Central memory CD8-positive, alpha-beta T cell (primary cell): ENCODE data around the gene KRT80.

ENCODE experiments used
- ATAC-seq: fragments of 150-1000 bp; cut with Tn5 transposase; replicated peaks from 2 replicates; pipeline ENCODE4 v1.10.0; 2022; ENCODE audit warnings: mild to moderate bottlenecking, moderate FRiP score, moderate number of reproducible peaks; ENCODE audit not compliant: poor library complexity, severe bottlenecking; ENCODE audit errors: extremely low read depth
- DNase-seq, 2 donors: peaks; one replicate each; pipeline ENCODE4 v3.0.0; 2021; ENCODE audit warnings: low spot score in 2 of 2
- H3K27ac Mint-ChIP-seq: one replicate; pipeline ENCODE4 v1.8.0; 2022; ENCODE audit warnings: low read depth, mild to moderate bottlenecking, moderate library complexity, mixed read lengths
- H3K27me3 Mint-ChIP-seq: one replicate; pipeline ENCODE4 v1.8.0; 2022; ENCODE audit warnings: mixed read lengths
- H3K36me3 Mint-ChIP-seq: one replicate; pipeline ENCODE4 v1.8.0; 2022; ENCODE audit warnings: mild to moderate bottlenecking, moderate library complexity, mixed read lengths; ENCODE audit not compliant: insufficient read depth
- H3K4me1 Mint-ChIP-seq: one replicate; pipeline ENCODE4 v1.8.0; 2022; ENCODE audit warnings: mixed read lengths
- H3K4me3 Mint-ChIP-seq: one replicate; pipeline ENCODE4 v1.8.0; 2022; ENCODE audit warnings: mild to moderate bottlenecking, moderate library complexity, mixed read lengths
- H3K9me3 Mint-ChIP-seq: one replicate; pipeline ENCODE4 v1.8.0; 2022; ENCODE audit warnings: mixed read lengths

Gene KRT80

DNA sequence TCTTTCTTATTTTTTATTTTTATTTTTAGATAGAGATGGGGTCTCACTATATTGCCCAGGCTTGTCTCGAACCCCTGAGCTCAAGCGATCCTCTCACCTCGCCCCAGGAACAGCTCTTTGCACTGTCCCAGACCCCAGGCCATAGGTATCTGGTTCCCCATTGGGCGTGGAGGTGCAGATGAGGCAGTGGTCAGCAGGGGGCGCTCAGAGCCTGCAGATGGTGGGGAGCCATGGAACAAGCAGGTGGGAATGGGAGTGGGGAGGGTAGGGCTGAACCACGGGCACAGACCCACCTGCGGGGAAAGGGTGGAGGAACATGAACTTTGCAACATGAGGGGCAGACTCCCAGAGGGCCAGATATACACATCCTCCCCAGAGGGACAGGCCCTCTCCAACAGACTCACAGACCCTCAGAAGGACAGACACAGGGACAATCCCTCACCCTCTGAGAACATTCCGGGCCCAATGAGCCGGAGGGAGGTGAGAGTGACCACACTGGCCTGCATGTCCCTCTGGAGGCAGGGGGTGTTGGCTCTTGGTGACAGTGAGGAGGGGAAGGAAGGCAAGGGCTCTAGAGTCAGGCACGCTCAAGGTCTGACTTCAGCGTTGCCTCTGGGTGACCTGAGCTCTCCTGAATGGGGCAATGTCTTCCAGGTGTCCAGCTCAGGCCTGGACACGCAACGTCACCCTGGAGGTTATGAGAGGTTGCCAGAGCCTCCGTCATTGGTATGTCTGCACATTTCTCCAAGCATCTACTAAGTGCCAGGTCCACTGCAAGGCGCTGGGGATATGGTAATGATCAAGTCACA lies 34.9 kb downstream of the KRT80 start:
- no peak overlapping the region for H3K4me3 Mint-ChIP-seq
- H3K27ac Mint-ChIP-seq, result no peak overlapping the region
- H3K9me3 Mint-ChIP-seq, result no peaks in the 10 kb centered on the region
- no peak for ATAC-seq
- DNase-seq, result peak; percentile 55 to 59
- H3K36me3 Mint-ChIP-seq, result no peaks in the 10 kb centered on the region
- peaks cover 12% of the 10 kb centered on the region for H3K4me1 Mint-ChIP-seq
- peaks cover 1% of the 10 kb centered on the region for H3K27me3 Mint-ChIP-seq

DNA sequence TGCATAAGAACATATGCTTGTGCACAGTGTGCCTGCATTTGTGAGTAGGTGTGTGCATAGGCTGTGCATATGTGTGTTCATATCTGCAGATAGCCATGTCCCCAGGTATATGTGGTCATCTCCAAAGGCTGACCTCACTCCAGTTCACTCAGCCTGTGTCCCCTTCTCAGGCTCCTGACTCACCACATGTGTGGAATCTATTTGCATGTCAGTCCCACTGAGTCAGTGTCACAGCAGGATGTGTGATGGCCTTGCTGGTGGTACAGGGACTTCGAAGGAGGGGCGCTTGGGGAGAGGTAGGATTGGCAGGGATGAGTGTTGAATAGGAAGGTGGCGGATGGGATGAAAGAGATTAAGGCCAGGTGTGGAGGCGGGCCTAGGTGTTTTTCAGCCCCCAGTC lies 35.5 kb downstream of the KRT80 start:
- DNase-seq (no peak), ATAC-seq (no peak)
- no peaks in the 10 kb centered on the region for H3K9me3 Mint-ChIP-seq
- no peak overlapping the region for H3K27ac Mint-ChIP-seq
- no peaks in the 10 kb centered on the region for H3K36me3 Mint-ChIP-seq
- peaks cover 11% of the 10 kb centered on the region for H3K4me1 Mint-ChIP-seq
- no peak overlapping the region for H3K4me3 Mint-ChIP-seq
- H3K27me3 Mint-ChIP-seq, result peaks cover 8% of the 10 kb centered on the region

DNA sequence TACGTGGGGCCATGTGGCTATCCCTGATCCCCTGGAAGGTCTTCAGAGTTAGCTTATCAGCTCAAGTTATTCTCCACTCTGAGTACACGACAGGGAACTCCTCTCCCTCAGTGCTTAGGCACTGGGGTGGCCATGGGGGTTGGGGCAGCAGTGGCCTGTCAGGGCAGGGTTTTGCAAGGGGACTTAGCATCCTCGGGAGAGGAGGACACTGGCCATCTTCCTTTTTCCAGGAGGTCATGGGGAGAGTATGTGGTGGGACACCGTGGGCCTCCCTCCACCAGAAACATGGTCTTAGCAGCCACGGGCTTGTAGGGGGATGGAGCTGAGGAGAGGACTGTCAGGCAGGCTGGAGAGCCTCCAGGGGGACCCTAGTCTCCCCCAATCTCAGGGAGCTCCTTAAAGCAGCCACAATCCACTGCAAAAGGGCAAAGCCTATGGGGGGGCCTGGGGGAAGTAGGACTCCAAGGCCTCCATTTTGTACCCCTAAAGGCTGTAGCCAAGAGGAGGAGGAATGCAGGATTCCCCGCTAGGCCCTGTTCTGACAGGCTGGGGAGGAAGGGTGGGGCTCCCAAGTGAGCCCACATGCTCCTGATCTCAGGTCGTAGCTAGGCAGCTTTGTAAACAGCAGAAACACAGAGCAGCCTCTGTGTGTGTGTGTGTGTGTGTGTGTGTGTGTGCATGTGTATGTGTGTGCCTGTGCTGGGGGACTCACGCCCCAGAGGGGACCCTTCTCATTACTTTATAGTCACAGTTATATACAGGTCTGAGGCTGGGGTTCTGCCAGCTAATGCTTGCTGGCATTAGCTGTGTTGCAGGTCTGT lies 36.6 kb downstream of the KRT80 start:
- DNase-seq, result peak in 1 of 2 donors; percentile 37
- Mint-ChIP-seq H3K4me1 (peaks cover 14% of the 10 kb centered on the region), H3K4me3 (no peak overlapping the region), H3K9me3 (no peaks in the 10 kb centered on the region), H3K36me3 (no peaks in the 10 kb centered on the region), H3K27me3 (peaks cover 18% of the 10 kb centered on the region), H3K27ac (peak overlapping the region; percentile 61)
- peak; percentile 65 for ATAC-seq

DNA sequence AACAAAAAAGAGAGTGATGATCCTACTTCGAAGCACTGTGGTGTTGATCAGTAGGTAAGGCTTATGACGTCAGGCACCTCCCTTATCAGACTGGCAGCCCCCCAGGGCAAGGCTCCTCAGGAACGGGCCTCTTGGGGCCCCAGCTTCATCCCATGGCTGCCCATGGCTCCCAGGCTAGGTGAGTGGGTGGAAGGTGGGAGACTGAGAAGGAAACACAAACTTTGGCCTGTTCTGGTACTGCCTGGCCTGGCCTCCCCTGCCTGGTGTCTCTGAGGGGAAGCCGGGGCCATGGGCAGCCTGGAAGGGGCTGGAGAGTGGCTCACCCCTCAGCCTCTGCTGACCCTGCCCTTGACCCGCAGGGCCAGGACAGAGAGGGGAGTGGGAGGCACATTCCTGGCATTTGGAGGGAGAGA lies 38.9 kb downstream of the KRT80 start:
- Mint-ChIP-seq H3K4me3 (no peak overlapping the region), H3K4me1 (peaks cover 14% of the 10 kb centered on the region), H3K27ac (peak overlapping the region; percentile 41), H3K27me3 (peaks cover 18% of the 10 kb centered on the region), H3K36me3 (no peaks in the 10 kb centered on the region), H3K9me3 (no peaks in the 10 kb centered on the region)
- no peak for ATAC-seq
- no peak for DNase-seq

DNA sequence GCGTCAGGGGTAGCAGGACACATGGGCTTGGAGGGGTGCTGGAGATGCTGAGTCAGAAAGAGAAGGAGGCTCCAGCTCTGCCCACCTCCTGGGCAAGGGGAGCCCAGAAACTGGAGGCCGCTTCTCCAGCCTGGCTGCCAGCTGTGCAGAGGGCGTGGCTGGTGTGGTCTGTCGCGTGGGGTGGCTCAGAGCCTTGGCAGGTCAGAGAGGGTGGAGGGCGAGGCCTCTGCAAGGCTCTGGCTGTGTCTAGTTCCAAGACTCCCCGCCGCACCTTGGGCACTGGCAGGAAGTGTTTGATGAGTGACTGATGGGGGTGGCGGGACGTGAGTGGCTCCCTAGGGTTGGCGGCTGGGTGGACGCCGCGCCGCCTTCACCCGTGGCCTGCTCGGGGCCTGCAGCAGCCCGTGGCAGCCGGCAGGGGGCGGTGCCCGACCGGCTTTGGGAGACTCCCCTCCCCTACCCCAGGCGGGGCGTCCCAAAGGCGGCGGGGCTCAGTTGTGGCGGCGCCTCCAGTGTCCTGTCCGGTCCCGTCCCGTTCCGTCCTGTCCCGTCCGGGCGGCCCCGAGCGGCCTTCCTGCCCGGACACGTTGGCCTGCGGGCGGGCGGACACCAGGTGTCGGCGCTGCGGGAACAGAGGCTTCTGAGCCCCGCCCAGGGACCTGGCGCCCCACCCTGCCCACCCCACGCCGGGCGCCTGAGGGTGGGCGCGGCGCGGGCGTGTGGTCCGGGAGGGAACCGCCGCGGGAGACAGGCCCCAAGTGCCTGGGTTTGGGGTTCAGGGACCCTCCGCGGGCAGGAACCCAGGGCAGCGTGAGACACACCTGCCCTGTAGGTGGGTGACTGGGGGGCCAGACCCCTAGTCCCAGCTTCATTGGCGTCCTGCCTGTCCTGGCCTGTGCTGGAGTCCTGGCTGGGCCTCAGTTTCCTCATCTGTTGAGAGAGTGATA lies 39.7 kb downstream of the KRT80 start:
- Mint-ChIP-seq H3K9me3 (no peaks in the 10 kb centered on the region), H3K4me3 (peak overlapping the region; percentile 68), H3K27ac (peak overlapping the region; percentile 42), H3K4me1 (peaks cover 14% of the 10 kb centered on the region), H3K36me3 (no peaks in the 10 kb centered on the region), H3K27me3 (peaks cover 18% of the 10 kb centered on the region)
- ATAC-seq (peak; percentile 83), DNase-seq (peak; percentile 49 to 60)

DNA sequence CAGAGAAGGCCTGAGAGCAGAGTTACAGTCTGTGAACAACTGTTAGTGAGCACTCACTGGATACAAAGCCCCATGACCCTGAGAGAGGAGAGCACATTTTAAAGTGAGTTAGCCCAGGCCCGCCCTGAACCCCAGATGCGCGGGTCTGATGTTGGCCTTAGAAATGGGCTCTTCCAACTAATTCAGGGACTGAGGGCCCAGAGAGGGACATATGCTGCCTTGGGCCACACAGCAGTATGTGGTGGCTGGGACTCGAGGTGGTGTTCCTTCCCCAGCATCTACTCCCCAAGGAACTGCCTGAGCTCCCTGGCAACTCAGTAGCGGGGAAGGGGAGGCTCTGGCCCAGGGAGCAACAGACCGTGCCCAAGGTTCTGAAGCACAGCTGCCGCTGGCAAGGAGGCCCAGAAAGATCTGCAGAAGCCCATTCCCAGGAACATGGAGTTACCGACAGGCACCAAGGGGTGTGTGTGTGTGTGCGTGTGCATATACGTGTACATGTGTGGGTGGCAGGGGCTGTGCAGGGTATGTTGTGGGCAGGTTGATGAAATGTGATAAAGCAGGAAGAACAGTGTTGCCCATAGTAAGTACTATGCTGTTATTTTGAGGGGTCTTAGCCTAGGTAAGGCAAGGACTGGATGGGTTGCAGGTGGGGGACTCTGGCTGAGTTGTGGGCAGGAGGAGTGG lies 40.5 kb downstream of the KRT80 start:
- no peaks in the 10 kb centered on the region for H3K36me3 Mint-ChIP-seq
- H3K9me3 Mint-ChIP-seq, result no peaks in the 10 kb centered on the region
- H3K27me3 Mint-ChIP-seq, result peaks cover 18% of the 10 kb centered on the region
- peaks cover 14% of the 10 kb centered on the region for H3K4me1 Mint-ChIP-seq
- ATAC-seq (no peak), DNase-seq (no peak)
- H3K27ac Mint-ChIP-seq, result peak overlapping the region; percentile 42
- H3K4me3 Mint-ChIP-seq, result peak overlapping the region; percentile 68

DNA sequence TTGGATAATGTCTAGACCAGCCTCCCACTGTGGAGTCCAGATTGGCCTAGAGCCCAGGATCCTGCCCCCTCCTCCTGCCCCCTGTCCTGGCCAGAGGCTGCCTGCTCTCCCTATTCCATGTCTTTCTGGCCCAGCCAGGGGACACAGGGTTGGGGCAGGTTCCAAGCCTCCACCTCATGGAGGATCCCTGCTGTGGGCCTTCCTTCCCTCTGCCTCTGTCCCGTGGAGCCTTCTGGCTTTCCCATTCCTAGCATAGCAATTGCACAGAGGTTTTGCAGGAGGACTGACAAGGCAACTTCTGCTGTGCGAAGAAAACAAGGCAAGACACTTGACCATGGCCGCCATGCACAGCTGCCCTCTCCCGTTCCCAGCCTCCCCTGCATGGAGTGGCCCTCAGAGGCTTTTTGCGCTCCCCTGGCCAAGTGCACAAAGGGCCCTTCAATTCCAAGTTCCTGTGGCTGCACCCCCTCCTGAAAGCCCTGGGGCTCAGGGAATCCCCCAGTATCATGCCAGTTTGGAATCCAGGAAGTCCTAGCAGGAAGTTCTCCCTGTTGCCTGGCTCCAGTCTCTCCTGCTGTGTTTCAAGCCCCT lies 42.1 kb downstream of the KRT80 start:
- Mint-ChIP-seq H3K4me1 (peaks cover 9% of the 10 kb centered on the region), H3K36me3 (no peaks in the 10 kb centered on the region), H3K27me3 (peaks cover 18% of the 10 kb centered on the region), H3K4me3 (no peak overlapping the region), H3K27ac (peak overlapping the region; percentile 20), H3K9me3 (no peaks in the 10 kb centered on the region)
- ATAC-seq, result no peak
- no peak for DNase-seq

DNA sequence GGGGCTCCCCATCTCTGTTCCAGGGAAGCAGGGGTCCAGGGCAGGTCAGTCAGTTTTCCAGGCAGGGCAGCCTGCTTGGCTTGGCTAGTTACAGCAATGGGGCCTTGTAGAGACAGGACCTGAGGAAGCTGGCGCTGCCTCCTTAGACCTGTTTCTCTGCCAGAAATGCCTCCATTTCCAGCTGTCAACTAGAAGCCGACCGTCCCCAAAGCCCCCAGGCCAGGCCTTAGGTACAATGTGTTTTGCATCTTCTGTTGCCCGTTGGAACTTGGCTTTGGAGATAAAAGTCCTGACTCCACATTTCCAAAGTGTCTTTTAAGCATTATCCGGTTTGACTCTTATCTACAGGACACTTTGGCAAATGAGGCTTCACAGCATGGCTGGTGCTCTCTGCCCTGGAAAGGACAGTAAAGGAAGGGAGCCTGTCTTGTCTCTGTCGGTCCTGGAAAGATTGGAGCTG lies 42.6 kb downstream of the KRT80 start:
- no peak overlapping the region for H3K4me3 Mint-ChIP-seq
- peaks cover 9% of the 10 kb centered on the region for H3K4me1 Mint-ChIP-seq
- H3K27me3 Mint-ChIP-seq, result peaks cover 18% of the 10 kb centered on the region
- no peaks in the 10 kb centered on the region for H3K9me3 Mint-ChIP-seq
- no peak for DNase-seq
- no peaks in the 10 kb centered on the region for H3K36me3 Mint-ChIP-seq
- no peak overlapping the region for H3K27ac Mint-ChIP-seq
- ATAC-seq, result no peak

DNA sequence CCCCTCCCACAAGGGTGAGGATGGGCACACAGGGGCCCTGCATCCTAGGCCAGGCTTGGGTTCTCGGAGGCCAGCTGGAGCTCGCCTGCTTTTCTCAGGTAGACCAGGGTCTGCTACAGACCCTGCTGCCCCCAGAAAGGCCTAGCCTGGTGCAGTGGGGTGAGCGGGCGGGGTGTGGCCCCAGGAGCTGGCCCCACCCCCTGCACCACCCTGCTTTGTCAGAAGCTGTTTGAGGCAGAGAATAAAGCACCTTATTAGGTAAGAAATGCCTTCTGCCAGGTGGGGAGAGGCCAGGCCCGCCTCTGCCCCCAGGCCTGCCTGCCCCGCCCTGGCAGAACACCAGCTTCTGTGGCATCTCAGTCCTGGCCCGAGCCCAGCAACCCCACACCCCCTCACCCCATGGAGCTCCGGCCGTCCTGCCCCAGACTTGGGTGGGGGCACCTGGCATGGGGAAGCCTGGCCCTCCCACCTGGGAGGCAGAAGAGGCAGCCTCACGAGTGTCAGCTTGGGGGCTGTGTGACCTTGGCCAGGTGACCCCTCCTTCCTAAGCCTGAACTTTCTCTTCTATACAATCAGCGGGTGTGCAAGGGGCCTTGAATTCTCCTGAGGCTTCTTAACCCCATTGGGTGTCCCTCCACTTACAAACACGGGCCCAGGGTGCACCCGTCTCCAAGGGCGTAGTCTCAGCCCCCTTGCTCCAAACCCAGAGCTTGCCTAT lies 43.2 kb downstream of the KRT80 start:
- Mint-ChIP-seq H3K4me3 (no peak overlapping the region), H3K27ac (no peak overlapping the region), H3K9me3 (no peaks in the 10 kb centered on the region), H3K27me3 (peaks cover 18% of the 10 kb centered on the region), H3K36me3 (no peaks in the 10 kb centered on the region), H3K4me1 (peaks cover 9% of the 10 kb centered on the region)
- DNase-seq (no peak), ATAC-seq (no peak)

DNA sequence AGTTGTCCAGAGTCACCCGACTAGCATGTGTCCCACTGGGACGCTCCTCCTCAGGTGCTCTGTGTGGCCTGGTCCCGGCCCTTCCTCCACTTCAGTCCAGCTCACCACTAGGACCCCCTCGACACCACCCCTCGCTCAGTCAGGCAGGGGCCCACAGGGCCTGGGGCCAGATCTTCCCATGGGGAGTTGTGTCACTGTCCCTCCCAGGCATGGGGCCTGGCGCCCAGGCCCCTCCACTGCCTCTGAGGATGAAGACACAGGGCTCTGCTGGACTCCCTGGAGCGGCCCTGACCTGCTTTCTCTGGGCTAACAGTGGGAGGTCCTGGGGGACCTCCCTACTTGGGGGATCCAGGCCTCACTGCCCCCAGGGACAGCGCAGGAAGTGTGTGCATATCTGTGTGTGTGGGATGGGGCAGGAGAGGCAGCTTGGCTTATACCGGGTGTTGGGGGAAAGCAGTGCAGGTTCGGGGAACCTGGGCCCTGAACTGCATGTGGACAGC lies 43.8 kb downstream of the KRT80 start:
- Mint-ChIP-seq H3K4me1 (peaks cover 9% of the 10 kb centered on the region), H3K27me3 (peaks cover 18% of the 10 kb centered on the region), H3K9me3 (no peaks in the 10 kb centered on the region), H3K4me3 (no peak overlapping the region), H3K27ac (no peak overlapping the region), H3K36me3 (no peaks in the 10 kb centered on the region)
- no peak for DNase-seq
- no peak for ATAC-seq

DNA sequence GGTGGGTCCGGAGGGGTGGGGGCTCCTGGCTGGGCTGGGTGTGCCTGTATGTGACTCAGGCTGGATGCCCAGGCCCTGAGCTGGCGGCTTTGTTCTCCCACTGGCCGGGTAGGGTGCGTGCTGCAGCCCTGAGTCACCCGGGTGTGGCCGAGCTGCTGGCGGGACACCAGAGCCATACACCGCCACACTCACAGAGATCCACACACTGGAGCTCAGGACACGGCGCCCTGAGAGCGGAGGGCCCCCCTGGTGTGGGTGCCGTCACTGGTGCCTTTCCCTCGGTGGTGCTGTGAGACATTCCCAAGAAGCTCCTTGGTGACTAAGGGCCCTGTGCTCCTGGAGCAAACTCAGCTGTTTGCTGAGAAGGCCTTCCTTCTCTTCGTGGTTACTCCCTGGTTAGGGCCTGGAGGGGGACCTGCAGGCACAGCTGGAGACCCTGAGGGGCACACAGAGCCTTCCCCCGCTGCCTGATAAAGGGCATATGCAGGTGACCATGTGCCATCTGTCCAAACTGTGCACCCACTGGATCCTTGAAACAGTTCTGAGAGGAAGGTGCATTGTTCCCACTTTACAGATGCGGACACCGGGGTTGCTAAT lies 44.3 kb downstream of the KRT80 start:
- Mint-ChIP-seq H3K4me1 (peaks cover 9% of the 10 kb centered on the region), H3K4me3 (no peak overlapping the region), H3K36me3 (no peaks in the 10 kb centered on the region), H3K9me3 (no peaks in the 10 kb centered on the region), H3K27ac (no peak overlapping the region), H3K27me3 (peaks cover 18% of the 10 kb centered on the region)
- ATAC-seq, result no peak
- DNase-seq, result no peak
